ENCODE measurements around the gene SNX10. TPM values are rescaled to one million over a fixed set of nuclear protein-coding genes. Genes with fewer than 3 reads are reported as not detected.

The SNX10 gene
- total RNA-seq, 1 experiment from 2014 or later = 9.4 TPM

GRCh38 chr7:26372249-26372648, 80.6 kb downstream of the SNX10 start:
- Histone ChIP-seq H3K27ac (ENCODE audit: insufficient read length, low read depth, low read length) (no peak overlapping the region), H3T11ph (ENCODE audit: low read length) (no peak overlapping the region), H4K20me1 (ENCODE audit: control insufficient read depth, insufficient read depth, insufficient read length) (no peaks in the 10 kb centered on the region), H4K5ac (ENCODE audit: insufficient read length, low read depth, low read length) (no peak overlapping the region), H4K8ac (replicated peaks; ENCODE audit: insufficient read length, low read depth, low read length) (no peak overlapping the region), H3K9me3 (ENCODE audit: control insufficient read depth, low read depth, low read length) (no peaks in the 10 kb centered on the region), H3K23ac (ENCODE audit: insufficient read length, low read depth, low read length) (no peak overlapping the region), H3K4me1 (ENCODE audit: insufficient read depth, low read length) (no peaks in the 10 kb centered on the region; the same call in 1 of the 2 replicates), H2AK5ac (ENCODE audit: insufficient read length, low read length) (no peak overlapping the region), H3K27me3 (ENCODE audit: insufficient read depth, low read length) (no peaks in the 10 kb centered on the region), H3K14ac (ENCODE audit: insufficient read depth, low read length) (no peak overlapping the region), H3K79me2 (ENCODE audit: insufficient read depth, low read length) (no peaks in the 10 kb centered on the region), H3K4ac (ENCODE audit: low read depth, low read length) (no peak overlapping the region), H3K18ac (ENCODE audit: insufficient read length, low read depth, low read length) (no peak overlapping the region), H3K9ac (ENCODE audit: extremely low read depth, insufficient read length, low read length) (no peak overlapping the region), H2BK120ac (ENCODE audit: low read depth, low read length, poor library complexity, severe bottlenecking) (no peak overlapping the region), H4K91ac (ENCODE audit: insufficient read length, low read depth, low read length) (no peak overlapping the region), H2BK15ac (ENCODE audit: low read depth, low read length) (no peak overlapping the region), H2AFZ (ENCODE audit: low read length) (no peak overlapping the region), H3K4me2 (ENCODE audit: insufficient read depth, insufficient read length, low read length) (no peak overlapping the region), H2BK20ac (ENCODE audit: low read depth, low read length, poor library complexity, severe bottlenecking) (no peak overlapping the region), H2BK12ac (ENCODE audit: insufficient read length, low read depth, low read length) (no peak overlapping the region), H3K23me2 (ENCODE audit: insufficient read length, low read depth, low read length, poor library complexity, severe bottlenecking) (peaks cover 4% of the 10 kb centered on the region), H3K79me1 (ENCODE audit: insufficient read depth, low read depth, low read length, poor library complexity, severe bottlenecking) (no peaks in the 10 kb centered on the region), H2BK5ac (ENCODE audit: insufficient read length, low read length) (no peak overlapping the region), H3K56ac (ENCODE audit: insufficient read length, low read depth, low read length) (no peak overlapping the region)
- WGBS (ENCODE audit: extremely low coverage, insufficient read length, low lambda C conversion rate) = no CpG with 5 or more reads among the region's 3 CpGs
- Mint-ChIP-seq H3K27me3 (ENCODE audit: low read depth) (peaks cover 1% of the 10 kb centered on the region; the same call in 1 of the 2 replicates), H3K9me3 (no peaks in the 10 kb centered on the region; a peak in 1 of 5 replicates), H3K4me3 (no peak overlapping the region), H3K4me1 (peaks cover 9 to 16% of the 10 kb centered on the region in 2 experiments), H3K27ac (no peak overlapping the region), H3K36me3 (ENCODE audit: insufficient read depth in 1 of 3, low read depth in 3 of 3) (no peaks in the 10 kb centered on the region; a peak in 1 of 7 replicates)
- no peak for DNase-seq
- TF ChIP-seq, protein P1, sequence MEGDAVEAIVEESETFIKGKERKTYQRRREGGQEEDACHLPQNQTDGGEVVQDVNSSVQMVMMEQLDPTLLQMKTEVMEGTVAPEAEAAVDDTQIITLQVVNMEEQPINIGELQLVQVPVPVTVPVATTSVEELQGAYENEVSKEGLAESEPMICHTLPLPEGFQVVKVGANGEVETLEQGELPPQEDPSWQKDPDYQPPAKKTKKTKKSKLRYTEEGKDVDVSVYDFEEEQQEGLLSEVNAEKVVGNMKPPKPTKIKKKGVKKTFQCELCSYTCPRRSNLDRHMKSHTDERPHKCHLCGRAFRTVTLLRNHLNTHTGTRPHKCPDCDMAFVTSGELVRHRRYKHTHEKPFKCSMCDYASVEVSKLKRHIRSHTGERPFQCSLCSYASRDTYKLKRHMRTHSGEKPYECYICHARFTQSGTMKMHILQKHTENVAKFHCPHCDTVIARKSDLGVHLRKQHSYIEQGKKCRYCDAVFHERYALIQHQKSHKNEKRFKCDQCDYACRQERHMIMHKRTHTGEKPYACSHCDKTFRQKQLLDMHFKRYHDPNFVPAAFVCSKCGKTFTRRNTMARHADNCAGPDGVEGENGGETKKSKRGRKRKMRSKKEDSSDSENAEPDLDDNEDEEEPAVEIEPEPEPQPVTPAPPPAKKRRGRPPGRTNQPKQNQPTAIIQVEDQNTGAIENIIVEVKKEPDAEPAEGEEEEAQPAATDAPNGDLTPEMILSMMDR (conservative IDR thresholded peaks at IDR 0.05) = no peak

All from H9 (cell line).